GM18951 (cell line): Measurements from ENCODE around the gene MAPK13.

Experiments used
- POLR2A ChIP-seq: IDR thresholded peaks from 4 replicates; pipeline ENCODE4 v1.6.1; 2011; ENCODE audit warnings: mild to moderate bottlenecking; ENCODE audit not compliant: insufficient read length, insufficient read depth; ENCODE audit errors: extremely low read depth
- in situ Hi-C: fragments of 300-500 bp; cut with MboI; formaldehyde crosslinking; loops from one replicate; pipeline ENCODE4 v1.12.0; 2022; ENCODE audit warnings: low sequenced_read_pairs, mixed read lengths, inconsistent platforms; ENCODE audit not compliant: unreplicated experiment

MAPK13 gene

GRCh38 chr6:36104836-36105235, 25.5 kb upstream of the MAPK13 start:
- TF ChIP-seq POLR2A, result no peak
- in situ Hi-C loops, result no loop called here

- in situ Hi-C loops, result no loop called here
These were observed 21.2 kb upstream of the MAPK13 start for GRCh38 chr6:36109092-36109491.

GRCh38 chr6:36110050-36110449, 20.3 kb upstream of the MAPK13 start:
- no peak for TF ChIP-seq POLR2A
- in situ Hi-C loops, result no loop called here

More at GRCh38 chr6:36109092-36109491, 21.2 kb upstream of the MAPK13 start:
- TF ChIP-seq POLR2A, result no peak

GRCh38 chr6:36110863-36111262, 19.4 kb upstream of the MAPK13 start:
- TF ChIP-seq POLR2A, result no peak
- in situ Hi-C loops, result no loop called here

- no peak for TF ChIP-seq POLR2A
- in situ Hi-C loops, result no loop called here
These were observed 18.8 kb upstream of the MAPK13 start for GRCh38 chr6:36111526-36111925.

- in situ Hi-C loops, result no loop called here
- TF ChIP-seq POLR2A, result no peak
These were observed 17.3 kb upstream of the MAPK13 start for GRCh38 chr6:36113049-36113448.

- in situ Hi-C loops, result no loop called here
- no peak for TF ChIP-seq POLR2A
These were observed 16.6 kb upstream of the MAPK13 start for GRCh38 chr6:36113703-36114102.

- in situ Hi-C loops, result no loop called here
These were observed 15.4 kb upstream of the MAPK13 start for GRCh38 chr6:36114798-36115408.

GRCh38 chr6:36115412-36115811, 14.9 kb upstream of the MAPK13 start:
- in situ Hi-C loops, result no loop called here
- no peak for TF ChIP-seq POLR2A

More at GRCh38 chr6:36114798-36115408, 15.4 kb upstream of the MAPK13 start:
- TF ChIP-seq POLR2A, result no peak

GRCh38 chr6:36116066-36116864, 14.0 kb upstream of the MAPK13 start:
- in situ Hi-C loops, result no loop called here
- no peak for TF ChIP-seq POLR2A

- in situ Hi-C loops, result no loop called here
- TF ChIP-seq POLR2A, result no peak
These were observed 13.4 kb upstream of the MAPK13 start for GRCh38 chr6:36116943-36117342.

GRCh38 chr6:36117658-36118549, 12.4 kb upstream of the MAPK13 start:
- in situ Hi-C loops, result no loop called here
- no peak for TF ChIP-seq POLR2A

GRCh38 chr6:36118550-36119107, 11.7 kb upstream of the MAPK13 start:
- no peak for TF ChIP-seq POLR2A
- in situ Hi-C loops, result no loop called here
